Prostate gland (tissue), 2 donors: ENCODE results near the gene TLE2.

Experiments used
- CTCF ChIP-seq, 4 experiments: fragments of 200-600 bp in 2 of 4; fragments of 450-650 bp in 2 of 4; sonication (generic) in 2 of 4; IDR thresholded peaks; 1 replicate in 3 of 4; 2 replicates in 1 of 4; pipeline ENCODE4 v1.5.1; 2016 to 2019; ENCODE audit warnings: antibody characterized with exemption in 4 of 4, mild to moderate bottlenecking in 2 of 4, moderate library complexity in 2 of 4
- POLR2AphosphoS5 ChIP-seq: sonication (generic); formaldehyde crosslinking; IDR thresholded peaks from one replicate; pipeline ENCODE4 v1.6.1; 2017; ENCODE audit warnings: antibody characterized with exemption

- TF ChIP-seq CTCF (IDR thresholded peaks at IDR 0.05): no peak
- TF ChIP-seq POLR2AphosphoS5: no peak
These were observed 10.6 kb upstream of the TLE2 start for GRCh38 chr19:3039641-3040077.
